Measurements from ENCODE around the gene FANCE.

DNA sequence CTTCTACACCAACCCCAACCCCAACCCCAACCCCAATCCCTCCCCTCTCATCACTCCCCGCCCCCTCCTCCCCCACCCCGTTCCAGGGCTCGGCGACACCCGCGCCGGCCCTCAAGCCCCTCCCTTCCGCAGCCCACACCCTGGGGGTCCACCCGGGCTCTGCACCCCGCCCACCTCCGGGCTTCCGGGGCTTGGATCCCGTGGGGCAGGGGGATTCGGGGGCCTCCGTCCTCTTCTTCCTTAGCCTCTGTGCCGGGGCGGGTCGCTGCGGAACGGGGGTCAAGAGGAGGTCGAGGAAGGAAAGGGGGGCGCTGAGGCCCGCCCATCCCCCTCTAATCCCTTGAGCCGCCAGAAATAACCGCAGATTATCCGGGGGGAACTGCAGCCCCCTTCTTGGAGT, 59.9 kb downstream of the FANCE start:
- TF ChIP-seq, protein P1, sequence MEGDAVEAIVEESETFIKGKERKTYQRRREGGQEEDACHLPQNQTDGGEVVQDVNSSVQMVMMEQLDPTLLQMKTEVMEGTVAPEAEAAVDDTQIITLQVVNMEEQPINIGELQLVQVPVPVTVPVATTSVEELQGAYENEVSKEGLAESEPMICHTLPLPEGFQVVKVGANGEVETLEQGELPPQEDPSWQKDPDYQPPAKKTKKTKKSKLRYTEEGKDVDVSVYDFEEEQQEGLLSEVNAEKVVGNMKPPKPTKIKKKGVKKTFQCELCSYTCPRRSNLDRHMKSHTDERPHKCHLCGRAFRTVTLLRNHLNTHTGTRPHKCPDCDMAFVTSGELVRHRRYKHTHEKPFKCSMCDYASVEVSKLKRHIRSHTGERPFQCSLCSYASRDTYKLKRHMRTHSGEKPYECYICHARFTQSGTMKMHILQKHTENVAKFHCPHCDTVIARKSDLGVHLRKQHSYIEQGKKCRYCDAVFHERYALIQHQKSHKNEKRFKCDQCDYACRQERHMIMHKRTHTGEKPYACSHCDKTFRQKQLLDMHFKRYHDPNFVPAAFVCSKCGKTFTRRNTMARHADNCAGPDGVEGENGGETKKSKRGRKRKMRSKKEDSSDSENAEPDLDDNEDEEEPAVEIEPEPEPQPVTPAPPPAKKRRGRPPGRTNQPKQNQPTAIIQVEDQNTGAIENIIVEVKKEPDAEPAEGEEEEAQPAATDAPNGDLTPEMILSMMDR (IDR thresholded peaks at IDR 0.05; ENCODE audit: insufficient read depth, low read length, poor library complexity, severe bottlenecking) = no peak
- no peak for TF ChIP-seq EZH2phosphoT487 (conservative IDR thresholded peaks at IDR 0.05; ENCODE audit: low read length)

All from SU-DHL-6 (cell line).